Measurements from ENCODE around the gene LPAR5. TPM values are rescaled to one million over a fixed set of nuclear protein-coding genes. Genes with fewer than 3 reads are reported as not detected.
"Not testable (repeated sequence)": the region's sequence is repeated elsewhere in the genome, so short reads cannot be mapped to it uniquely, and the experiment has no call there.

The LPAR5 gene
- total RNA-seq, 1 donor from 2014 or later, result 15.0 TPM

GRCh38 chr12:6606331-6607131 lies 29.2 kb downstream of the LPAR5 start:
- DNase-seq (ENCODE audit: low spot score), result peak; percentile 56

GRCh38 chr12:6605421-6606330 lies 30.1 kb downstream of the LPAR5 start:
- DNase-seq (ENCODE audit: low spot score), result no peak

GRCh38 chr12:6604259-6605029 lies 31.3 kb downstream of the LPAR5 start:
- DNase-seq (ENCODE audit: low spot score), result no peak

GRCh38 chr12:6603095-6603567 lies 32.6 kb downstream of the LPAR5 start:
- no peak for DNase-seq (ENCODE audit: low spot score)

- no peak for DNase-seq (ENCODE audit: low spot score)
Measured at GRCh38 chr12:6602526-6602925, 33.2 kb downstream of the LPAR5 start.

- DNase-seq (ENCODE audit: low spot score), result not testable (repeated sequence)
Measured at GRCh38 chr12:6595673-6596072, 40.1 kb downstream of the LPAR5 start.

GRCh38 chr12:6592087-6592486 lies 43.7 kb downstream of the LPAR5 start:
- no peak for DNase-seq (ENCODE audit: low spot score)

GRCh38 chr12:6586569-6586968 lies 49.2 kb downstream of the LPAR5 start:
- not testable (repeated sequence) for DNase-seq (ENCODE audit: low spot score)

- no peak for DNase-seq (ENCODE audit: low spot score)
Measured at GRCh38 chr12:6584293-6584692, 51.5 kb downstream of the LPAR5 start.

- DNase-seq (ENCODE audit: low spot score), result no peak
Measured at GRCh38 chr12:6582959-6583358, 52.8 kb downstream of the LPAR5 start.

- no peak for DNase-seq (ENCODE audit: low spot score)
Measured at GRCh38 chr12:6582196-6582595, 53.6 kb downstream of the LPAR5 start.

GRCh38 chr12:6575648-6576047 lies 60.1 kb downstream of the LPAR5 start:
- no peak for DNase-seq (ENCODE audit: low spot score)

- DNase-seq (ENCODE audit: low spot score), result no peak
Measured at GRCh38 chr12:6574576-6575295, 61.0 kb downstream of the LPAR5 start.

GRCh38 chr12:6573001-6573400 lies 62.8 kb downstream of the LPAR5 start:
- no peak for DNase-seq (ENCODE audit: low spot score)

GRCh38 chr12:6570264-6570887 lies 65.4 kb downstream of the LPAR5 start:
- DNase-seq (ENCODE audit: low spot score), result no peak

- no peak for DNase-seq (ENCODE audit: low spot score)
Measured at GRCh38 chr12:6569786-6570185, 66.0 kb downstream of the LPAR5 start.

GRCh38 chr12:6569312-6569711 lies 66.4 kb downstream of the LPAR5 start:
- no peak for DNase-seq (ENCODE audit: low spot score)

Measured in mucosa of gallbladder (tissue), 1 donor.